ENCODE measurements around the gene THBS3. TPM values are rescaled to one million over a fixed set of nuclear protein-coding genes. Genes with fewer than 3 reads are reported as not detected.

THBS3 gene
- total RNA-seq, 1 experiment from 2014 or later, result 12.1 TPM

Small RNAs within 50 kb of the gene (small RNA-seq; reads per million reads assigned to genes)
- gene HMGN2P18, result 0 reads per million in 2 experiments

Other genes with a start within 250 kb of the THBS3 start
- gene PYGO2, start 246.1 kb downstream of the THBS3 start, total RNA-seq (2014; rRNA removed; shearing (Covaris generic)), result 26.9 and 30.2 TPM in 2 replicates
- gene SHC1, start 237.2 kb downstream of the THBS3 start, total RNA-seq (2014; rRNA removed; shearing (Covaris generic)), result 102 and 107 TPM in 2 replicates
- gene CKS1B, start 233.2 kb downstream of the THBS3 start, total RNA-seq (2014; rRNA removed; shearing (Covaris generic)), result 122 and 157 TPM in 2 replicates
- gene FLAD1, start 224.6 kb downstream of the THBS3 start, total RNA-seq (2014; rRNA removed; shearing (Covaris generic)), result 53.5 and 58.2 TPM in 2 replicates
- 0.48 and 1.2 TPM in 2 replicates for gene LENEP, start 214.3 kb downstream of the THBS3 start, total RNA-seq (2014; rRNA removed; shearing (Covaris generic))
- 25.1 and 29.1 TPM in 2 replicates for gene ZBTB7B, start 205.1 kb downstream of the THBS3 start, total RNA-seq (2014; rRNA removed; shearing (Covaris generic))
- 0.18 TPM in 1 of 2 replicates, not detected in the other for gene DCST2, start 174.1 kb downstream of the THBS3 start, total RNA-seq (2014; rRNA removed; shearing (Covaris generic))
- not detected in 2 replicates for gene DCST1, start 174.1 kb downstream of the THBS3 start, total RNA-seq (2014; rRNA removed; shearing (Covaris generic))
- 62.0 and 67.1 TPM in 2 replicates for gene ADAM15, start 156.6 kb downstream of the THBS3 start, total RNA-seq (2014; rRNA removed; shearing (Covaris generic))
- 12.7 and 13.9 TPM in 2 replicates for gene EFNA4, start 144.2 kb downstream of the THBS3 start, total RNA-seq (2014; rRNA removed; shearing (Covaris generic))
- gene EFNA3, start 129.1 kb downstream of the THBS3 start, total RNA-seq (2014; rRNA removed; shearing (Covaris generic)), result 6.6 and 8.2 TPM in 2 replicates
- gene EFNA1, start 80.0 kb downstream of the THBS3 start, total RNA-seq (2014; rRNA removed; shearing (Covaris generic)), result 25.3 and 25.7 TPM in 2 replicates
- gene SLC50A1, start 72.0 kb downstream of the THBS3 start, total RNA-seq (2014; rRNA removed; shearing (Covaris generic)), result 57.4 and 61.6 TPM in 2 replicates
- gene DPM3, start 67.4 kb downstream of the THBS3 start, total RNA-seq (2014; rRNA removed; shearing (Covaris generic)), result 28.5 and 36.9 TPM in 2 replicates
- gene KRTCAP2, start 34.6 kb downstream of the THBS3 start, total RNA-seq (2014; rRNA removed; shearing (Covaris generic)), result 326 and 369 TPM in 2 replicates
- 0.85 and 1.3 TPM in 2 replicates for gene TRIM46, start 34.0 kb downstream of the THBS3 start, total RNA-seq (2014; rRNA removed; shearing (Covaris generic))
- gene MTX1, start 798 bp upstream of the THBS3 start, total RNA-seq (2014; rRNA removed; shearing (Covaris generic)), result 128 and 140 TPM in 2 replicates
- 6.3 and 7.9 TPM in 2 replicates for gene ENTREP3, start 47.6 kb upstream of the THBS3 start, total RNA-seq (2014; rRNA removed; shearing (Covaris generic))
- gene SCAMP3, start 54.5 kb upstream of the THBS3 start, total RNA-seq (2014; rRNA removed; shearing (Covaris generic)), result 336 and 344 TPM in 2 replicates
- 16.4 and 28.1 TPM in 2 replicates for gene CLK2, start 65.6 kb upstream of the THBS3 start, total RNA-seq (2014; rRNA removed; shearing (Covaris generic))
- 2.9 and 3.3 TPM in 2 replicates for gene HCN3, start 69.6 kb upstream of the THBS3 start, total RNA-seq (2014; rRNA removed; shearing (Covaris generic))
- gene PKLR, start 93.5 kb upstream of the THBS3 start, total RNA-seq (2014; rRNA removed; shearing (Covaris generic)), result 0.11 TPM in 1 of 2 replicates, not detected in the other
- gene FDPS, start 101.0 kb upstream of the THBS3 start, total RNA-seq (2014; rRNA removed; shearing (Covaris generic)), result 202 and 212 TPM in 2 replicates
- gene RUSC1, start 113.0 kb upstream of the THBS3 start, total RNA-seq (2014; rRNA removed; shearing (Covaris generic)), result 8.3 and 10.7 TPM in 2 replicates

Data from SK-MEL-5 (cell line).